ENCODE results near the gene DFFB.

The DFFB gene

GRCh38 chr1:3900150-3900968, 43.1 kb downstream of the DFFB start, which contains the start of gene C1orf174:
C1orf174 (minus strand) TSS chr1:3900272; CDS start chr1:3900186, 86 bp downstream.
- Histone ChIP-seq H3K4me1 (ENCODE audit: control insufficient read depth, insufficient read depth, low read length, poor library complexity, severe bottlenecking) (peaks cover 31% of the 10 kb centered on the region), H3K4me3 (ENCODE audit: insufficient read depth, low read depth, low read length, poor library complexity, severe bottlenecking) (peak within 1 kb of the TSS; percentile 69)
- DNase-seq, result peak; percentile 92 to 95 (median 95)

GRCh38 chr1:3900969-3901529, 43.8 kb downstream of the DFFB start:
- H3K27me3 ChIP-seq (replicated peaks; ENCODE audit: control insufficient read depth, insufficient read depth, low read length, poor library complexity, severe bottlenecking), result no peaks in the 10 kb centered on the region
- H3K4me1 ChIP-seq (ENCODE audit: control insufficient read depth, insufficient read depth, low read length, poor library complexity, severe bottlenecking), result peaks cover 31% of the 10 kb centered on the region

More at GRCh38 chr1:3900150-3900968, 43.1 kb downstream of the DFFB start, which contains the start of gene C1orf174:
- Histone ChIP-seq H3K9me3 (ENCODE audit: control insufficient read depth, low read length) (no peaks in the 10 kb centered on the region), H3K36me3 (ENCODE audit: control insufficient read depth, insufficient read depth, low read length) (peaks cover 1% of the 10 kb centered on the region), H3K27ac (ENCODE audit: insufficient read depth, low read length, poor library complexity, severe bottlenecking) (peak within 1 kb of the TSS; percentile 84), H3K27me3 (replicated peaks; ENCODE audit: control insufficient read depth, insufficient read depth, low read length, poor library complexity, severe bottlenecking) (no peaks in the 10 kb centered on the region)

GRCh38 chr1:3902111-3902511, 44.8 kb downstream of the DFFB start:
- Histone ChIP-seq H3K4me3 (ENCODE audit: insufficient read depth, low read depth, low read length, poor library complexity, severe bottlenecking) (no peak overlapping the region), H3K27me3 (replicated peaks; ENCODE audit: control insufficient read depth, insufficient read depth, low read length, poor library complexity, severe bottlenecking) (no peaks in the 10 kb centered on the region), H3K27ac (ENCODE audit: insufficient read depth, low read length, poor library complexity, severe bottlenecking) (peak overlapping the region; percentile 25), H3K9me3 (ENCODE audit: control insufficient read depth, low read length) (no peaks in the 10 kb centered on the region), H3K4me1 (ENCODE audit: control insufficient read depth, insufficient read depth, low read length, poor library complexity, severe bottlenecking) (peaks cover 31% of the 10 kb centered on the region), H3K36me3 (ENCODE audit: control insufficient read depth, insufficient read depth, low read length) (no peaks in the 10 kb centered on the region)
- peak; percentile 21 to 42 (median 24) for DNase-seq

More at GRCh38 chr1:3900969-3901529, 43.8 kb downstream of the DFFB start:
- Histone ChIP-seq H3K36me3 (ENCODE audit: control insufficient read depth, insufficient read depth, low read length) (no peaks in the 10 kb centered on the region), H3K4me3 (ENCODE audit: insufficient read depth, low read depth, low read length, poor library complexity, severe bottlenecking) (peak overlapping the region; percentile 69), H3K27ac (ENCODE audit: insufficient read depth, low read length, poor library complexity, severe bottlenecking) (peak overlapping the region; percentile 68), H3K9me3 (ENCODE audit: control insufficient read depth, low read length) (no peaks in the 10 kb centered on the region)
- DNase-seq, result peak; percentile 70 to 81 (median 79)

- H3K36me3 ChIP-seq (ENCODE audit: control insufficient read depth, insufficient read depth, low read length), result no peaks in the 10 kb centered on the region
- peaks cover 31% of the 10 kb centered on the region for H3K4me1 ChIP-seq (ENCODE audit: control insufficient read depth, insufficient read depth, low read length, poor library complexity, severe bottlenecking)
- no peaks in the 10 kb centered on the region for H3K27me3 ChIP-seq (replicated peaks; ENCODE audit: control insufficient read depth, insufficient read depth, low read length, poor library complexity, severe bottlenecking)
- no peak for DNase-seq
- H3K9me3 ChIP-seq (ENCODE audit: control insufficient read depth, low read length), result no peaks in the 10 kb centered on the region
- no peak overlapping the region for H3K4me3 ChIP-seq (ENCODE audit: insufficient read depth, low read depth, low read length, poor library complexity, severe bottlenecking)
- H3K27ac ChIP-seq (ENCODE audit: insufficient read depth, low read length, poor library complexity, severe bottlenecking), result peak overlapping the region; percentile 54
Observed at GRCh38 chr1:3902571-3903091, 45.4 kb downstream of the DFFB start.

GRCh38 chr1:3903141-3904005, 46.1 kb downstream of the DFFB start:
- H3K4me1 ChIP-seq (ENCODE audit: control insufficient read depth, insufficient read depth, low read length, poor library complexity, severe bottlenecking), result peaks cover 31% of the 10 kb centered on the region

GRCh38 chr1:3904006-3904842, 46.9 kb downstream of the DFFB start:
- peaks cover 31% of the 10 kb centered on the region for H3K4me1 ChIP-seq (ENCODE audit: control insufficient read depth, insufficient read depth, low read length, poor library complexity, severe bottlenecking)
- no peaks in the 10 kb centered on the region for H3K36me3 ChIP-seq (ENCODE audit: control insufficient read depth, insufficient read depth, low read length)
- H3K27ac ChIP-seq (ENCODE audit: insufficient read depth, low read length, poor library complexity, severe bottlenecking), result no peak overlapping the region
- H3K4me3 ChIP-seq (ENCODE audit: insufficient read depth, low read depth, low read length, poor library complexity, severe bottlenecking), result no peak overlapping the region
- DNase-seq, result no peak
- H3K9me3 ChIP-seq (ENCODE audit: control insufficient read depth, low read length), result no peaks in the 10 kb centered on the region
- H3K27me3 ChIP-seq (replicated peaks; ENCODE audit: control insufficient read depth, insufficient read depth, low read length, poor library complexity, severe bottlenecking), result no peaks in the 10 kb centered on the region

More at GRCh38 chr1:3903141-3904005, 46.1 kb downstream of the DFFB start:
- no peak for DNase-seq
- Histone ChIP-seq H3K27ac (ENCODE audit: insufficient read depth, low read length, poor library complexity, severe bottlenecking) (peak overlapping the region; percentile 54), H3K9me3 (ENCODE audit: control insufficient read depth, low read length) (no peaks in the 10 kb centered on the region), H3K36me3 (ENCODE audit: control insufficient read depth, insufficient read depth, low read length) (no peaks in the 10 kb centered on the region), H3K4me3 (ENCODE audit: insufficient read depth, low read depth, low read length, poor library complexity, severe bottlenecking) (no peak overlapping the region), H3K27me3 (replicated peaks; ENCODE audit: control insufficient read depth, insufficient read depth, low read length, poor library complexity, severe bottlenecking) (no peaks in the 10 kb centered on the region)

- no peak for DNase-seq
- no peaks in the 10 kb centered on the region for H3K27me3 ChIP-seq (replicated peaks; ENCODE audit: control insufficient read depth, insufficient read depth, low read length, poor library complexity, severe bottlenecking)
- no peak overlapping the region for H3K4me3 ChIP-seq (ENCODE audit: insufficient read depth, low read depth, low read length, poor library complexity, severe bottlenecking)
- H3K27ac ChIP-seq (ENCODE audit: insufficient read depth, low read length, poor library complexity, severe bottlenecking), result no peak overlapping the region
- H3K36me3 ChIP-seq (ENCODE audit: control insufficient read depth, insufficient read depth, low read length), result no peaks in the 10 kb centered on the region
- no peaks in the 10 kb centered on the region for H3K9me3 ChIP-seq (ENCODE audit: control insufficient read depth, low read length)
- H3K4me1 ChIP-seq (ENCODE audit: control insufficient read depth, insufficient read depth, low read length, poor library complexity, severe bottlenecking), result peaks cover 28% of the 10 kb centered on the region
Observed at GRCh38 chr1:3904843-3905185, 47.5 kb downstream of the DFFB start.

- H3K4me1 ChIP-seq (ENCODE audit: control insufficient read depth, insufficient read depth, low read length, poor library complexity, severe bottlenecking), result peaks cover 27% of the 10 kb centered on the region
- no peaks in the 10 kb centered on the region for H3K27me3 ChIP-seq (replicated peaks; ENCODE audit: control insufficient read depth, insufficient read depth, low read length, poor library complexity, severe bottlenecking)
- no peak overlapping the region for H3K4me3 ChIP-seq (ENCODE audit: insufficient read depth, low read depth, low read length, poor library complexity, severe bottlenecking)
- DNase-seq, result no peak
- no peak overlapping the region for H3K27ac ChIP-seq (ENCODE audit: insufficient read depth, low read length, poor library complexity, severe bottlenecking)
- no peaks in the 10 kb centered on the region for H3K36me3 ChIP-seq (ENCODE audit: control insufficient read depth, insufficient read depth, low read length)
- H3K9me3 ChIP-seq (ENCODE audit: control insufficient read depth, low read length), result no peaks in the 10 kb centered on the region
Observed at GRCh38 chr1:3905266-3905952, 48.1 kb downstream of the DFFB start.
